ENCODE data around the gene BCAM.

DNA sequence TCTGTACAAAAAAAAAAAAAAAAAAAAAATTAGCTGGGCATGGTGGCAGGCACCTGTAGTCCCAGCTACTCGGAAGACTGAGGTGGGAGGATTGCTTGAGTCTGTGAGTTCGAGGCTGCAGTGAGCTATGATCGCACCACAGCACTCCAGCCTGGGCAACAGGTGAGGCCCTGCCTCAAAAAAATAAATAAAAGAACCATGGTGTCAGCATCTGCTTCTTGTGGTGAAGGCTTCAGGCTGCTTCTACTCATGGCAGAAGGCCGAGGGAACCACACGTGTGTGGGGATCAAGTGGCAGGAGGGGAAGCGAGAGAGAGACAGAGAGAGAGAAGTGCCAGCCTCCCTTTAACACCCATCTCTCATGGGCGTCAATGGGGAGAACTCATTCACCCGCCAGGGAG is 46.9 kb upstream of the BCAM start:
- TF ChIP-seq EZH2phosphoT487 (IDR thresholded peaks at IDR 0.05; ENCODE audit: low read depth, severe bottlenecking, unreplicated experiment): no peak
- TF ChIP-seq, protein P1, sequence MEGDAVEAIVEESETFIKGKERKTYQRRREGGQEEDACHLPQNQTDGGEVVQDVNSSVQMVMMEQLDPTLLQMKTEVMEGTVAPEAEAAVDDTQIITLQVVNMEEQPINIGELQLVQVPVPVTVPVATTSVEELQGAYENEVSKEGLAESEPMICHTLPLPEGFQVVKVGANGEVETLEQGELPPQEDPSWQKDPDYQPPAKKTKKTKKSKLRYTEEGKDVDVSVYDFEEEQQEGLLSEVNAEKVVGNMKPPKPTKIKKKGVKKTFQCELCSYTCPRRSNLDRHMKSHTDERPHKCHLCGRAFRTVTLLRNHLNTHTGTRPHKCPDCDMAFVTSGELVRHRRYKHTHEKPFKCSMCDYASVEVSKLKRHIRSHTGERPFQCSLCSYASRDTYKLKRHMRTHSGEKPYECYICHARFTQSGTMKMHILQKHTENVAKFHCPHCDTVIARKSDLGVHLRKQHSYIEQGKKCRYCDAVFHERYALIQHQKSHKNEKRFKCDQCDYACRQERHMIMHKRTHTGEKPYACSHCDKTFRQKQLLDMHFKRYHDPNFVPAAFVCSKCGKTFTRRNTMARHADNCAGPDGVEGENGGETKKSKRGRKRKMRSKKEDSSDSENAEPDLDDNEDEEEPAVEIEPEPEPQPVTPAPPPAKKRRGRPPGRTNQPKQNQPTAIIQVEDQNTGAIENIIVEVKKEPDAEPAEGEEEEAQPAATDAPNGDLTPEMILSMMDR (IDR thresholded peaks at IDR 0.05; ENCODE audit: poor library complexity): no peak
- TF ChIP-seq EZH2 (IDR thresholded peaks at IDR 0.05; ENCODE audit: borderline replicate concordance): no peak

Data from hepatocyte (in vitro differentiated cells).